Pancreas (tissue), 10 donors: ENCODE measurements around the gene NXPH1. TPM values are rescaled to one million over a fixed set of nuclear protein-coding genes. Genes with fewer than 3 reads are reported as not detected.

Experiments
- ATAC-seq, 4 donors: fragments of 200-7000 bp; cut with Tn5 transposase; one replicate each; pipeline versions ENCODE4 v1.8.0 to v1.9.1; 2020; ENCODE audit warnings: mild to moderate bottlenecking in 4 of 4, moderate library complexity in 4 of 4
- DNase-seq, 6 donors: peaks; one replicate each; pipeline ENCODE4 v3.0.0-alpha.2; 2020
- FAIRE-seq: peaks from 2 replicates; lab custom pipeline; 2012; peaks lifted over from hg19 to GRCh38; lab: Jason Lieb, UNC
- H3K27ac ChIP-seq, 4 donors: fragments of 200-600 bp; sonication (generic); 1 replicate in 3 of 4; 2 replicates in 1 of 4; pipeline versions ENCODE4 v1.5.0 to v1.8.0; 2020
- H3K27me3 ChIP-seq, 4 donors: fragments of 200-600 bp; one replicate each; pipeline ENCODE4 v1.8.0; 2021
- H3K36me3 ChIP-seq, 3 donors: fragments of 200-600 bp; sonication (generic) in 1 of 3; one replicate each; pipeline versions ENCODE4 v1.5.0 to v1.8.0; 2020 to 2021
- H3K4me1 ChIP-seq, 3 donors: fragments of 200-600 bp; one replicate each; pipeline ENCODE4 v1.8.0; 2021
- H3K4me3 ChIP-seq, 4 donors: fragments of 200-600 bp; sonication (generic) in 2 of 4; one replicate each; pipeline versions ENCODE4 v1.5.0 to v1.8.0; 2020 to 2021
- H3K9me3 ChIP-seq, 4 donors: fragments of 200-600 bp; one replicate each; pipeline ENCODE4 v1.8.0; 2021
- CTCF ChIP-seq, 4 donors: fragments of 200-600 bp; sonication (generic) in 3 of 4; IDR thresholded peaks; one replicate each; pipeline versions ENCODE4 v1.5.0 to v1.8.0; 2021; ENCODE audit warnings: antibody characterized with exemption in 4 of 4
- WGBS, 2 donors: extraction: QIAGEN DNeasy Blood & Tissue Kit; methylation state at CpG; one replicate each; pipeline ENCODE4 v1.1.7; 2013; 5-methylcytosine and 5-hydroxymethylcytosine counted together
- intact Hi-C, 3 donors: fragments of 100-400 bp; cut with DNase I; formaldehyde crosslinking; loops; one replicate each; pipeline versions ENCODE4 v1.11.1 to v1.14.2; 2022
- polyA plus RNA-seq, 2 donors: library from polyadenylated mRNA; stranded (reverse); fragments of 200-250 nt; gene quantifications; one replicate each; pipeline ENCODE4 v1.2.3, GENCODE V29; 2013
- total RNA-seq, 6 donors: library from RNA; stranded (reverse); fragmentation: NEBNext Ultra II Directional in 4 of 6; extraction: Animal tissue kit (Norgen Biotek cat#: 25700) in 4 of 6; gene quantifications; one replicate each; pipeline versions ENCODE4 v1.2.1 to v1.2.4, GENCODE V29; 2021 to 2023
- donor health status: healthy with polysubstance abuse.
- donor health status: DM: no; HTN: no; CAD: no; lungs with moderate emphysema.
- donor health status: DM: no; HTN: no; CAD: no.
- donor health status: control.
- donor health status: control.
- donor health status: Bipolar disorder and iron deficiency.
- donor health status: DM: yes; HTN: yes; CAD: no.
- donor health status: DM: no; HTN: no; CAD: no.
- donor health status: DM: no; HTN: no; CAD: no.
- donor health status: DM: yes; HTN: yes; CAD: no.

NXPH1 gene
- total and polyA plus RNA-seq, 8 donors: not detected

GRCh38 chr7:8423057-8423456 is 10.4 kb upstream of the NXPH1 start:
- Histone ChIP-seq H3K27ac (no peak overlapping the region), H3K36me3 (no peaks in the 10 kb centered on the region), H3K9me3 (no peaks in the 10 kb centered on the region), H3K4me3 (no peak overlapping the region), H3K27me3 (no peaks in the 10 kb centered on the region), H3K4me1 (no peaks in the 10 kb centered on the region)
- DNase-seq: no peak
- WGBS, 2 donors: 83 to 90% methylated on average over 2 of the region's 2 CpGs
- TF ChIP-seq CTCF (IDR thresholded peaks at IDR 0.05): no peak
- no peak for ATAC-seq
- intact Hi-C loops: no loop called here
- FAIRE-seq: no peak

GRCh38 chr7:8425223-8425622 is 8.2 kb upstream of the NXPH1 start:
- FAIRE-seq (no peak), DNase-seq (no peak), ATAC-seq (no peak)
- H3K27me3 ChIP-seq: peaks cover 0 to 3% (median 0%) of the 10 kb centered on the region in 4 donors
- no peak overlapping the region for H3K27ac ChIP-seq
- H3K4me1 ChIP-seq: no peaks in the 10 kb centered on the region
- intact Hi-C loops: no loop called here
- no peak for TF ChIP-seq CTCF (IDR thresholded peaks at IDR 0.05)
- H3K4me3 ChIP-seq: no peak overlapping the region
- H3K36me3 ChIP-seq: no peaks in the 10 kb centered on the region
- WGBS, 2 donors: 52 to 76% methylated on average over 1 of the region's 1 CpG
- H3K9me3 ChIP-seq: no peaks in the 10 kb centered on the region

- Histone ChIP-seq H3K4me1 (peaks cover 0 to 7% (median 4%) of the 10 kb centered on the region in 3 donors), H3K27ac (no peak overlapping the region), H3K27me3 (peaks cover 0 to 25% (median 10%) of the 10 kb centered on the region in 4 donors), H3K4me3 (no peak overlapping the region), H3K9me3 (no peaks in the 10 kb centered on the region), H3K36me3 (no peaks in the 10 kb centered on the region)
- no peak for DNase-seq
- WGBS, 2 donors: 54 to 69% methylated on average over 1 of the region's 1 CpG
- intact Hi-C loops: loop anchor here in 1 of 3 donors (10.0 kb wide), 1 partner anchor 294 kb away; no protein-coding TSS in a partner anchor
- TF ChIP-seq CTCF (IDR thresholded peaks at IDR 0.05): no peak
- FAIRE-seq: no peak
- no peak for ATAC-seq
These were observed 2.8 kb upstream of the NXPH1 start for GRCh38 chr7:8430643-8431042.

GRCh38 chr7:8434290-8435002 is 1.0 kb downstream of the NXPH1 start:
- WGBS, 2 donors: 2% methylated on average over 46 of the region's 46 CpGs
- H3K27ac ChIP-seq: no peak overlapping the region
- FAIRE-seq (no peak), DNase-seq (peak in 1 of 6 donors; percentile 59), ATAC-seq (peak in 3 of 4 donors; percentile 23 to 38 (median 36))
- intact Hi-C loops: loop anchor here in 1 of 3 donors (10.0 kb wide), 1 partner anchor 290 kb away; no protein-coding TSS in a partner anchor
- peaks cover 3 to 7% (median 4%) of the 10 kb centered on the region in 3 donors for H3K4me1 ChIP-seq
- peaks cover 0 to 39% (median 14%) of the 10 kb centered on the region in 4 donors for H3K27me3 ChIP-seq
- H3K36me3 ChIP-seq: no peaks in the 10 kb centered on the region
- H3K4me3 ChIP-seq: no peak overlapping the region
- no peak for TF ChIP-seq CTCF (IDR thresholded peaks at IDR 0.05)
- no peaks in the 10 kb centered on the region for H3K9me3 ChIP-seq

GRCh38 chr7:8435095-8435494 is 1.7 kb downstream of the NXPH1 start:
- H3K9me3 ChIP-seq: no peaks in the 10 kb centered on the region
- H3K36me3 ChIP-seq: no peaks in the 10 kb centered on the region
- no peak overlapping the region for H3K4me3 ChIP-seq
- DNase-seq (no peak), ATAC-seq (no peak), FAIRE-seq (no peak)
- intact Hi-C loops: loop anchor here in 1 of 3 donors (10.0 kb wide), 1 partner anchor 290 kb away; no protein-coding TSS in a partner anchor
- H3K4me1 ChIP-seq: peaks cover 3 to 7% (median 4%) of the 10 kb centered on the region in 3 donors
- H3K27me3 ChIP-seq: peaks cover 0 to 44% (median 14%) of the 10 kb centered on the region in 4 donors
- H3K27ac ChIP-seq: no peak overlapping the region
- 3% methylated on average over 33 of the region's 33 CpGs for WGBS, 2 donors
- no peak for TF ChIP-seq CTCF (IDR thresholded peaks at IDR 0.05)
